Measurements from ENCODE around the gene PHF20. TPM values are rescaled to one million over a fixed set of nuclear protein-coding genes. Genes with fewer than 3 reads are reported as not detected.

Gene PHF20
- total and polyA plus RNA-seq, 2 of the 13 experiments (the other 11 are each of a cell fraction or from before 2014, with no cell fraction given): 22.8 to 34.1 TPM

DNA sequence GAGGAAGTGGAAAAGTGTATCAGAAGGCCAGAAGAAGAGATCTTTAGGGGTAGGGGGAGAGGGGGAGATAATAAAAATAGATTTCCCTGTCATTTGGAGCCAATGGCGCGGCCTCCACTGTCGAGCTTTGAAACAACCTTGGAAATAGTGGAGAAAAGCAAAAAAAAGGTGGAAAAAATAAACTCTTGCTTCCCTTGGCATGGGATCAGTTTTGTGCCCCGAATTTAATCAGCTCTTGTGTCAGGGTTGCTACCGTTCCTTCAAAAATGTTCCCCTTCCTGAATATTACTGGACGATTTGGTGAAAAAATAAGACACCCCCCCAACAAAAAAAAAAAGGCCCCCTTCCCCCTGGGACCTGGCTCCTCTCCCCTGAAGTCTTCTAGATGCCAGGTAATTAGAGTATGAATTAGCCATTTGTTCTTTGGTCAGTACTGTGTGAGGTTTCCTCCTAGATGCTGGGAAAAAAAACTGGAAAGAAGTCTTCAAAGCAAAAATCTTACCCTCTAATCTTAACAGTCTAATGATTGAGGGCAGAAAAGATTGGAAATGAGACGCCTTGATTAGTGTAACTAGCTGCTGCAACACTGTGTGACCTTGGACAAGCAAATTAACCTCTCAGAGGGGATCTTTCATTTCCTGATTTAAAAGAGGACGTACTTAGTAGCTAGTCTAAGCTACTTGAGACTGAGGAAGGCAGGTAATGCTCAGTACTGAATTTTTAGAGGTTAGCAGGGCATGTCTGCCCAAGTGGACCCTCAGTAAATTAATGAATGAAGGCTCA is 28.9 kb upstream of the PHF20 start (continued):
- TF ChIP-seq, protein P1, sequence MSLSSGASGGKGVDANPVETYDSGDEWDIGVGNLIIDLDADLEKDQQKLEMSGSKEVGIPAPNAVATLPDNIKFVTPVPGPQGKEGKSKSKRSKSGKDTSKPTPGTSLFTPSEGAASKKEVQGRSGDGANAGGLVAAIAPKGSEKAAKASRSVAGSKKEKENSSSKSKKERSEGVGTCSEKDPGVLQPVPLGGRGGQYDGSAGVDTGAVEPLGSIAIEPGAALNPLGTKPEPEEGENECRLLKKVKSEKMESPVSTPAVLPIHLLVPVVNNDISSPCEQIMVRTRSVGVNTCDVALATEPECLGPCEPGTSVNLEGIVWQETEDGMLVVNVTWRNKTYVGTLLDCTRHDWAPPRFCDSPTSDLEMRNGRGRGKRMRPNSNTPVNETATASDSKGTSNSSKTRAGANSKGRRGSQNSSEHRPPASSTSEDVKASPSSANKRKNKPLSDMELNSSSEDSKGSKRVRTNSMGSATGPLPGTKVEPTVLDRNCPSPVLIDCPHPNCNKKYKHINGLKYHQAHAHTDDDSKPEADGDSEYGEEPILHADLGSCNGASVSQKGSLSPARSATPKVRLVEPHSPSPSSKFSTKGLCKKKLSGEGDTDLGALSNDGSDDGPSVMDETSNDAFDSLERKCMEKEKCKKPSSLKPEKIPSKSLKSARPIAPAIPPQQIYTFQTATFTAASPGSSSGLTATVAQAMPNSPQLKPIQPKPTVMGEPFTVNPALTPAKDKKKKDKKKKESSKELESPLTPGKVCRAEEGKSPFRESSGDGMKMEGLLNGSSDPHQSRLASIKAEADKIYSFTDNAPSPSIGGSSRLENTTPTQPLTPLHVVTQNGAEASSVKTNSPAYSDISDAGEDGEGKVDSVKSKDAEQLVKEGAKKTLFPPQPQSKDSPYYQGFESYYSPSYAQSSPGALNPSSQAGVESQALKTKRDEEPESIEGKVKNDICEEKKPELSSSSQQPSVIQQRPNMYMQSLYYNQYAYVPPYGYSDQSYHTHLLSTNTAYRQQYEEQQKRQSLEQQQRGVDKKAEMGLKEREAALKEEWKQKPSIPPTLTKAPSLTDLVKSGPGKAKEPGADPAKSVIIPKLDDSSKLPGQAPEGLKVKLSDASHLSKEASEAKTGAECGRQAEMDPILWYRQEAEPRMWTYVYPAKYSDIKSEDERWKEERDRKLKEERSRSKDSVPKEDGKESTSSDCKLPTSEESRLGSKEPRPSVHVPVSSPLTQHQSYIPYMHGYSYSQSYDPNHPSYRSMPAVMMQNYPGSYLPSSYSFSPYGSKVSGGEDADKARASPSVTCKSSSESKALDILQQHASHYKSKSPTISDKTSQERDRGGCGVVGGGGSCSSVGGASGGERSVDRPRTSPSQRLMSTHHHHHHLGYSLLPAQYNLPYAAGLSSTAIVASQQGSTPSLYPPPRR (CRISPR knock-in tag; IDR thresholded peaks at IDR 0.05; ENCODE audit: borderline replicate concordance): 0 out of 2 replicates have a peak, but pooled peaks have one; percentile 15
- TF ChIP-seq TRIM24 (CRISPR knock-in tag; IDR thresholded peaks at IDR 0.05) (no peak), ZNF33A (CRISPR knock-in tag; IDR thresholded peaks at IDR 0.05; ENCODE audit: borderline replicate concordance) (peak; percentile 97; the same call in 1 of the 2 replicates), EZH2 (conservative IDR thresholded peaks at IDR 0.05; ENCODE audit: low read depth, low read length) (no peak), ZNF350 (CRISPR knock-in tag; IDR thresholded peaks at IDR 0.05; ENCODE audit: borderline replicate concordance, low read depth) (no peak), GATAD1 (CRISPR knock-in tag; IDR thresholded peaks at IDR 0.05) (0 out of 2 replicates have a peak, but pooled peaks have one; percentile 4), RXRA (CRISPR knock-in tag; IDR thresholded peaks at IDR 0.05) (no peak), YEATS4 (CRISPR knock-in tag; IDR thresholded peaks at IDR 0.05; ENCODE audit: borderline replicate concordance) (no peak), ATF1 (CRISPR knock-in tag; IDR thresholded peaks at IDR 0.05) (no peak), ZFP37 (CRISPR knock-in tag; IDR thresholded peaks at IDR 0.05; ENCODE audit: borderline replicate concordance) (peak; percentile 65; the same call in 1 of the 2 replicates), GATAD2A (CRISPR knock-in tag; IDR thresholded peaks at IDR 0.05) (peak; percentile 12; the same call in 1 of the 2 replicates), HNF4G (IDR thresholded peaks at IDR 0.05; ENCODE audit: borderline replicate concordance, low read depth, low read length) (no peak), HNF4G (CRISPR knock-in tag; IDR thresholded peaks at IDR 0.05; ENCODE audit: borderline replicate concordance, low read depth) (no peak), ZNF451 (CRISPR knock-in tag; IDR thresholded peaks at IDR 0.05) (no peak), PRMT3 (CRISPR knock-in tag; IDR thresholded peaks at IDR 0.05; ENCODE audit: borderline replicate concordance, low read depth) (no peak), KAT7 (CRISPR knock-in tag; IDR thresholded peaks at IDR 0.05; ENCODE audit: borderline replicate concordance) (no peak)
- TF ChIP-seq, protein P2, sequence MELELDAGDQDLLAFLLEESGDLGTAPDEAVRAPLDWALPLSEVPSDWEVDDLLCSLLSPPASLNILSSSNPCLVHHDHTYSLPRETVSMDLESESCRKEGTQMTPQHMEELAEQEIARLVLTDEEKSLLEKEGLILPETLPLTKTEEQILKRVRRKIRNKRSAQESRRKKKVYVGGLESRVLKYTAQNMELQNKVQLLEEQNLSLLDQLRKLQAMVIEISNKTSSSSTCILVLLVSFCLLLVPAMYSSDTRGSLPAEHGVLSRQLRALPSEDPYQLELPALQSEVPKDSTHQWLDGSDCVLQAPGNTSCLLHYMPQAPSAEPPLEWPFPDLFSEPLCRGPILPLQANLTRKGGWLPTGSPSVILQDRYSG (CRISPR knock-in tag; IDR thresholded peaks at IDR 0.05): no peak
- TF ChIP-seq, protein P3, sequence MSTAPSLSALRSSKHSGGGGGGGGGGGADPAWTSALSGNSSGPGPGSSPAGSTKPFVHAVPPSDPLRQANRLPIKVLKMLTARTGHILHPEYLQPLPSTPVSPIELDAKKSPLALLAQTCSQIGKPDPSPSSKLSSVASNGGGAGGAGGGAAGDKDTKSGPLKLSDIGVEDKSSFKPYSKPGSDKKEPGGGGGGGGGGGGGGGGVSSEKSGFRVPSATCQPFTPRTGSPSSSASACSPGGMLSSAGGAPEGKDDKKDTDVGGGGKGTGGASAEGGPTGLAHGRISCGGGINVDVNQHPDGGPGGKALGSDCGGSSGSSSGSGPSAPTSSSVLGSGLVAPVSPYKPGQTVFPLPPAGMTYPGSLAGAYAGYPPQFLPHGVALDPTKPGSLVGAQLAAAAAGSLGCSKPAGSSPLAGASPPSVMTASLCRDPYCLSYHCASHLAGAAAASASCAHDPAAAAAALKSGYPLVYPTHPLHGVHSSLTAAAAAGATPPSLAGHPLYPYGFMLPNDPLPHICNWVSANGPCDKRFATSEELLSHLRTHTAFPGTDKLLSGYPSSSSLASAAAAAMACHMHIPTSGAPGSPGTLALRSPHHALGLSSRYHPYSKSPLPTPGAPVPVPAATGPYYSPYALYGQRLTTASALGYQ (CRISPR knock-in tag; IDR thresholded peaks at IDR 0.05): no peak
- TF ChIP-seq, protein P4, sequence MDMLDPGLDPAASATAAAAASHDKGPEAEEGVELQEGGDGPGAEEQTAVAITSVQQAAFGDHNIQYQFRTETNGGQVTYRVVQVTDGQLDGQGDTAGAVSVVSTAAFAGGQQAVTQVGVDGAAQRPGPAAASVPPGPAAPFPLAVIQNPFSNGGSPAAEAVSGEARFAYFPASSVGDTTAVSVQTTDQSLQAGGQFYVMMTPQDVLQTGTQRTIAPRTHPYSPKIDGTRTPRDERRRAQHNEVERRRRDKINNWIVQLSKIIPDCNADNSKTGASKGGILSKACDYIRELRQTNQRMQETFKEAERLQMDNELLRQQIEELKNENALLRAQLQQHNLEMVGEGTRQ (IDR thresholded peaks at IDR 0.05; ENCODE audit: low read depth, low read length): no peak
- TF ChIP-seq, protein P4 (CRISPR knock-in tag; IDR thresholded peaks at IDR 0.05; ENCODE audit: borderline replicate concordance): no peak
